Sigmoid colon (tissue), 7 donors: Measurements from ENCODE around the gene POLR1A. TPM values are rescaled to one million over a fixed set of nuclear protein-coding genes. Genes with fewer than 3 reads are reported as not detected.
A peak's percentile ranks its signal among the peaks of the same experiment; 100 is the strongest.

ENCODE experiments used
- DNase-seq: peaks from one replicate; pipeline ENCODE4 v3.0.0-alpha.2; 2019
- H3K27ac ChIP-seq, 4 donors: fragments of 200-600 bp; sonication (generic); one replicate each; pipeline ENCODE4 v1.5.1; 2016 to 2019; ENCODE audit warnings: mild to moderate bottlenecking in 1 of 4
- H3K27me3 ChIP-seq, 3 donors: fragments of 200-600 bp; sonication (generic); one replicate each; pipeline ENCODE4 v1.5.1; 2019; ENCODE audit warnings: mild to moderate bottlenecking in 1 of 3
- H3K36me3 ChIP-seq, 4 donors: fragments of 200-600 bp; sonication (generic); one replicate each; pipeline ENCODE4 v1.5.1; 2016 to 2019
- H3K4me1 ChIP-seq, 4 donors: fragments of 200-600 bp; sonication (generic); one replicate each; pipeline ENCODE4 v1.5.1; 2017 to 2019
- H3K4me3 ChIP-seq, 4 donors: fragments of 200-600 bp; sonication (generic); one replicate each; pipeline ENCODE4 v1.5.1; 2017 to 2019; ENCODE audit warnings: mild to moderate bottlenecking in 2 of 4, moderate library complexity in 1 of 4
- H3K9me3 ChIP-seq, 4 donors: fragments of 200-600 bp in 3 of 4; sonication (generic) in 3 of 4; one replicate each; pipeline versions ENCODE4 v1.5.1 to v1.6.1; 2013 to 2019
- CTCF ChIP-seq, 4 experiments: fragments of 450-650 bp in 3 of 4; fragments of 200-600 bp in 1 of 4; IDR thresholded peaks; one replicate each; pipeline ENCODE4 v1.5.1; 2016 to 2019; ENCODE audit warnings: antibody characterized with exemption in 4 of 4, mild to moderate bottlenecking in 3 of 4, moderate library complexity in 2 of 4
- EP300 ChIP-seq, 4 donors: sonication (generic); formaldehyde crosslinking; IDR thresholded peaks; one replicate each; pipeline ENCODE4 v1.6.1; 2017; ENCODE audit warnings: antibody characterized with exemption in 4 of 4
- POLR2A ChIP-seq, 2 donors: fragments of 450-650 bp; IDR thresholded peaks; one replicate each; pipeline ENCODE4 v1.6.1; 2016; ENCODE audit warnings: antibody characterized with exemption in 2 of 2, mild to moderate bottlenecking in 2 of 2, moderate library complexity in 2 of 2
- POLR2AphosphoS5 ChIP-seq, 4 donors: sonication (generic); formaldehyde crosslinking; IDR thresholded peaks; one replicate each; pipeline ENCODE4 v1.6.1; 2017; ENCODE audit warnings: antibody characterized with exemption in 4 of 4
- WGBS, 2 donors: extraction: QIAGEN DNeasy Blood & Tissue Kit; methylation state at CpG; one replicate each; pipeline ENCODE4 v1.1.7; 2013; 5-methylcytosine and 5-hydroxymethylcytosine counted together
- intact Hi-C: fragments of 100-400 bp; cut with DNase I; formaldehyde crosslinking; loops from one replicate; pipeline ENCODE4 v1.15.1; 2023
- polyA plus RNA-seq, 3 donors: library from polyadenylated mRNA; stranded (reverse); fragments of 200-250 nt; gene quantifications; one replicate each; pipeline ENCODE4 v1.2.3, GENCODE V29; 2013
- total RNA-seq, 4 donors: library from RNA; depleted of rRNA; stranded (reverse); fragments of >200 nt; gene quantifications; one replicate each; pipeline ENCODE4 v1.1.0, GENCODE V29; 2016
- donor health status: healthy with polysubstance abuse.
- donor health status: Bipolar disorder and iron deficiency.
- donor health status: healthy.

POLR1A gene
- total and polyA plus RNA-seq, 7 donors, result 1.2 to 17.9 (median 10.1) TPM

- intact Hi-C loops, result no loop called here
- DNase-seq, result no peak
- H3K27ac ChIP-seq, result peak overlapping the region in 3 of 4 donors; percentile 69 to 80 (median 78)
- TF ChIP-seq EP300 (IDR thresholded peaks at IDR 0.05) (no peak), CTCF (IDR thresholded peaks at IDR 0.05) (no peak), POLR2AphosphoS5 (IDR thresholded peaks at IDR 0.05) (no peak), POLR2A (IDR thresholded peaks at IDR 0.05) (no peak)
- no peak overlapping the region for H3K4me3 ChIP-seq
- WGBS, 2 donors, result 86 to 90% methylated on average over 10 of the region's 10 CpGs
- no peaks in the 10 kb centered on the region for H3K27me3 ChIP-seq
- no peaks in the 10 kb centered on the region for H3K9me3 ChIP-seq
- peaks cover 0 to 47% (median 39%) of the 10 kb centered on the region in 4 donors for H3K4me1 ChIP-seq
- H3K36me3 ChIP-seq, result no peaks in the 10 kb centered on the region
Observed at GRCh38 chr2:86000131-86000937, 105.4 kb downstream of the POLR1A start.

- WGBS, 2 donors, result 53 to 73% methylated on average over 8 of the region's 8 CpGs
- Histone ChIP-seq H3K27ac (peak overlapping the region; percentile 64 to 80 (median 74)), H3K4me1 (peaks cover 0 to 51% (median 42%) of the 10 kb centered on the region in 4 donors), H3K9me3 (no peaks in the 10 kb centered on the region), H3K4me3 (no peak overlapping the region), H3K27me3 (no peaks in the 10 kb centered on the region), H3K36me3 (no peaks in the 10 kb centered on the region)
- DNase-seq, result no peak
- TF ChIP-seq CTCF (IDR thresholded peaks at IDR 0.05) (no peak), POLR2A (IDR thresholded peaks at IDR 0.05) (no peak), POLR2AphosphoS5 (IDR thresholded peaks at IDR 0.05) (no peak), EP300 (IDR thresholded peaks at IDR 0.05) (no peak)
- intact Hi-C loops, result no loop called here
Observed at GRCh38 chr2:85999061-85999831, 106.4 kb downstream of the POLR1A start.

- no peak overlapping the region for H3K4me3 ChIP-seq
- peak overlapping the region; percentile 64 to 80 (median 74) for H3K27ac ChIP-seq
- no peaks in the 10 kb centered on the region for H3K27me3 ChIP-seq
- intact Hi-C loops, result no loop called here
- DNase-seq, result peak; percentile 76
- no peaks in the 10 kb centered on the region for H3K9me3 ChIP-seq
- no peak for TF ChIP-seq CTCF (IDR thresholded peaks at IDR 0.05)
- no peak for TF ChIP-seq POLR2A (IDR thresholded peaks at IDR 0.05)
- no peak for TF ChIP-seq POLR2AphosphoS5 (IDR thresholded peaks at IDR 0.05)
- TF ChIP-seq EP300 (IDR thresholded peaks at IDR 0.05), result no peak
- peaks cover 0 to 58% (median 50%) of the 10 kb centered on the region in 4 donors for H3K4me1 ChIP-seq
- H3K36me3 ChIP-seq, result no peaks in the 10 kb centered on the region
- WGBS, 2 donors, result 58 to 67% methylated on average over 18 of the region's 18 CpGs
Observed at GRCh38 chr2:85998071-85998991, 107.4 kb downstream of the POLR1A start.
